GM19351 (cell line): ENCODE data around the gene TANGO2.

ENCODE experiments used
- ATAC-seq: cut with Tn5 transposase; IDR thresholded peaks from one replicate; pipeline ENCODE4 v1.9.1; 2021; ENCODE audit warnings: mild to moderate bottlenecking, moderate library complexity; ENCODE audit not compliant: unreplicated experiment

TANGO2 gene

GRCh38 chr22:20113551-20114310 lies 92.8 kb downstream of the TANGO2 start:
- ATAC-seq, result no peak

- no peak for ATAC-seq
Measured at GRCh38 chr22:20114506-20115475, 93.9 kb downstream of the TANGO2 start.

GRCh38 chr22:20115691-20116375 lies 94.9 kb downstream of the TANGO2 start, which contains the start of gene RANBP1:
Gene RANBP1, plus strand, starts transcription at chr22:20116104. Its CDS starts 81 bp downstream, at chr22:20116185.
- no peak for ATAC-seq

GRCh38 chr22:20116376-20116950 lies 95.6 kb downstream of the TANGO2 start:
- ATAC-seq, result no peak
